Left lung (tissue), 10 donors: ENCODE data around the gene GRIN3B. TPM values are rescaled to one million over a fixed set of nuclear protein-coding genes. Genes with fewer than 3 reads are reported as not detected.

Experiments used
- ATAC-seq: fragments of 200-7000 bp; cut with Tn5 transposase; one replicate; pipeline ENCODE4 v1.9.1; 2020; ENCODE audit warnings: moderate library complexity
- DNase-seq, 4 donors: peaks; one replicate each; pipeline ENCODE4 v3.0.0-alpha.2; 2013 to 2020
- H3K27ac ChIP-seq, 2 donors: fragments of 200-600 bp; sonication (generic) in 1 of 2; one replicate each; pipeline versions ENCODE4 v1.5.0 to v1.8.0; 2020 to 2021
- H3K27me3 ChIP-seq, 2 donors: fragments of 200-600 bp; sonication (generic) in 1 of 2; one replicate each; pipeline versions ENCODE4 v1.5.0 to v1.8.0; 2020 to 2021
- H3K36me3 ChIP-seq, 2 donors: fragments of 200-600 bp; sonication (generic) in 1 of 2; one replicate each; pipeline versions ENCODE4 v1.5.0 to v1.8.0; 2020 to 2021
- H3K4me1 ChIP-seq, 2 donors: fragments of 200-600 bp; one replicate each; pipeline ENCODE4 v1.8.0; 2021
- H3K4me3 ChIP-seq, 2 donors: fragments of 200-600 bp; sonication (generic) in 1 of 2; one replicate each; pipeline versions ENCODE4 v1.5.0 to v1.8.0; 2020 to 2021; ENCODE audit warnings: mild to moderate bottlenecking in 1 of 2
- H3K9me3 ChIP-seq, 2 donors: fragments of 200-600 bp; sonication (generic) in 1 of 2; one replicate each; pipeline versions ENCODE4 v1.5.0 to v1.8.0; 2020 to 2021
- intact Hi-C, 2 donors: fragments of 100-400 bp; cut with DNase I; formaldehyde crosslinking; loops; one replicate each; pipeline versions ENCODE4 v1.11.2 to v1.14.2; 2022
- polyA plus RNA-seq, 6 donors: library from polyadenylated mRNA; unstranded; fragments of 120-200 nt; gene quantifications; one replicate each; pipeline ENCODE4 v1.2.1, GENCODE V29; 2013; ENCODE audit not compliant: insufficient read length in 6 of 6
- total RNA-seq, 2 donors: library from RNA; stranded (reverse); fragmentation: NEBNext Ultra II Directional; extraction: Animal tissue kit (Norgen Biotek cat#: 25700); gene quantifications; one replicate each; pipeline ENCODE4 v1.2.1, GENCODE V29; 2021
- TF ChIP-seq, protein P1 (sequence below), 2 donors: fragments of 200-600 bp; sonication (generic) in 1 of 2; IDR thresholded peaks; one replicate each; pipeline versions ENCODE4 v1.5.0 to v1.8.0; 2021; ENCODE audit warnings: antibody characterized with exemption in 2 of 2
- donor health status: DM: no; HTN: yes; CAD: no.
- donor health status: DM: no; HTN: no; CAD: no.

Gene GRIN3B
- total and polyA plus RNA-seq, 8 donors, result 0.37 to 2.7 (median 0.60) TPM; not detected in 1

DNA sequence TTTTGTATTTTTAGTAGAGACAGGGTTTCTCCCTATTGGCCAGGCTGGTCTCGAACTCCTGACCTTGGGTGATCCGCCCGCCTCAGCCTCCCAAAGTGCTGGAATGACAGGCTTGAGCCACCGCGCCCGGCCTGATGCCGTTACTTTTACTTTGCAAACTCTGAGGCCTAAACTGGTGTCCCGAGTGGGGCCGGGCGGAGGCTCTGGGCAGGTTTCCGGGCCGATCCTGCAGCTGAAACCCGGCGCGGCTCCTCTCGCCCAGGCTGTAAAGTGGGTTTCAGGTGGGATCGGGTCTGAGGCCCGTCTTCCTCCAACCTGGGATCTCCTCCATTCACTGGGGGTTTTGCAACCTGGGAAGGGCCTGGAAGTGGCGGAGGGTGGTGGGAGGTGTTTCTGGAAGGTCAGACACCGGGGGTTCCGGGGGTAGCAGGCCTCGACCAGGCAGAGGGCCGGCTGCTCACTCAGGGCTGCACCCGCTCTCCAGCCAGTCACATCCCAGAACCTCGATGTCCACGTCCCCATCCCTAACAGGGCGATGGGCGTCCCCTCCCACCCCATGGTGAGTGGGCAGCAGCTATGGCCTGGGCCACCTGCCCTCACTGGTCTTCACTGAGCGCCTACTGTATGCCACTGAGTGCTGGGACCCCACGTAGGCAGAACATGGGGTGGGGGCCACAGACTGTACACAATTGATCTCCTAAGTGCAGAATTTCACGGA, 37.4 kb upstream of the GRIN3B start:
- H3K27ac ChIP-seq, result no peak overlapping the region
- no peak overlapping the region for H3K4me3 ChIP-seq
- intact Hi-C loops, result no loop called here
- no peaks in the 10 kb centered on the region for H3K9me3 ChIP-seq
- peak in 1 of 4 donors; percentile 41 for DNase-seq
- H3K27me3 ChIP-seq, result no peaks in the 10 kb centered on the region
- TF ChIP-seq, protein P1, sequence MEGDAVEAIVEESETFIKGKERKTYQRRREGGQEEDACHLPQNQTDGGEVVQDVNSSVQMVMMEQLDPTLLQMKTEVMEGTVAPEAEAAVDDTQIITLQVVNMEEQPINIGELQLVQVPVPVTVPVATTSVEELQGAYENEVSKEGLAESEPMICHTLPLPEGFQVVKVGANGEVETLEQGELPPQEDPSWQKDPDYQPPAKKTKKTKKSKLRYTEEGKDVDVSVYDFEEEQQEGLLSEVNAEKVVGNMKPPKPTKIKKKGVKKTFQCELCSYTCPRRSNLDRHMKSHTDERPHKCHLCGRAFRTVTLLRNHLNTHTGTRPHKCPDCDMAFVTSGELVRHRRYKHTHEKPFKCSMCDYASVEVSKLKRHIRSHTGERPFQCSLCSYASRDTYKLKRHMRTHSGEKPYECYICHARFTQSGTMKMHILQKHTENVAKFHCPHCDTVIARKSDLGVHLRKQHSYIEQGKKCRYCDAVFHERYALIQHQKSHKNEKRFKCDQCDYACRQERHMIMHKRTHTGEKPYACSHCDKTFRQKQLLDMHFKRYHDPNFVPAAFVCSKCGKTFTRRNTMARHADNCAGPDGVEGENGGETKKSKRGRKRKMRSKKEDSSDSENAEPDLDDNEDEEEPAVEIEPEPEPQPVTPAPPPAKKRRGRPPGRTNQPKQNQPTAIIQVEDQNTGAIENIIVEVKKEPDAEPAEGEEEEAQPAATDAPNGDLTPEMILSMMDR (IDR thresholded peaks at IDR 0.05), result no peak
- H3K36me3 ChIP-seq, result peaks cover 0 to 74% of the 10 kb centered on the region in 2 donors
- no peaks in the 10 kb centered on the region for H3K4me1 ChIP-seq
- no peak for ATAC-seq

DNA sequence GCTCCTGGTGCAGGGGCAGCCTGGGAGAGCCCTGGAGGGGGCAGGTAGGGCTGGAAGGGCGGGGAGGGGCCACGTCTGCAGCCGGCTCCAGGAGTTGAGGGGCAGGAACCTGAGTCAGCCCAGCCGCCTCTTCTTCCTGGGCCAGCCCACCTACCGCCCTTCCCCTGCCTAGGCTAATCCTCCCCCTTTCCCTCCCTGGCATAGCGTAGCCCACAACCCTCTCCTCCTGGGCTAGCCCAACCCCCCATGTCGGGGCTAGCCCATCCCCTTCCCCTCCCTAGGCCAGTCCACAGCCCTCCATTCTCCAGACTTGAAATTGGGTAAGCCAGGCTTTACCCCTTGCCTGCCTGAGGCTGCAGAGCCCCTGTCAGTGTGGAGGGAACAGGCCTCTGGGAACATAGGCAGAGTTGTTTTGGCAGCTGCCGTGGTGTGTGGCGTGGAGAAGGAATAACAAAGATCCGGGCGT, 36.7 kb upstream of the GRIN3B start:
- intact Hi-C loops, result no loop called here
- no peak overlapping the region for H3K4me3 ChIP-seq

DNA sequence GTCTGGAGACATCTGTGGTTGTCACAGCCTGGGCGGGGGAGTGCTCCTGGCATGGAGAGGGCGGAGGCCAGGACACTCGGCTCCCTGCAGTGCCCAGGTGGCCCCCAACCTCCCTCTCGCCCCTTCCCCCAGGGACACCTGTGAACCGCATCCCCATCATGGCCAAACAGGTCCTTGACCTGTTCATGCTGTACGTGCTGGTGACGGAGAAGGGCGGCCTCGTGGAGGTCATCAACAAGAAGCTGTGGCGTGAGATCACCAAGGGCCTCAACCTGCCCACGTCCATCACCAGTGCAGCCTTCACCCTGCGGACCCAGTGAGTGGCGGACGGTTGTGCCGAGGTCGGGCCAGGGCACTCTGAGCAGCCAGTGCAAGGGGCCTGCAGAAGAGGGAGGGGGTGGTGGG, 36.1 kb upstream of the GRIN3B start:
- H3K4me3 ChIP-seq, result no peak overlapping the region
- H3K4me1 ChIP-seq, result no peaks in the 10 kb centered on the region
- TF ChIP-seq, protein P1 (IDR thresholded peaks at IDR 0.05), result no peak
- H3K27ac ChIP-seq, result no peak overlapping the region
- DNase-seq (peak in 1 of 4 donors; percentile 46), ATAC-seq (no peak)
- H3K27me3 ChIP-seq, result no peaks in the 10 kb centered on the region
- intact Hi-C loops, result no loop called here
- H3K36me3 ChIP-seq, result peaks cover 0 to 79% of the 10 kb centered on the region in 2 donors
- no peaks in the 10 kb centered on the region for H3K9me3 ChIP-seq

More for the DNA sequence above, 36.7 kb upstream of the GRIN3B start:
- Histone ChIP-seq H3K36me3 (peaks cover 0 to 79% of the 10 kb centered on the region in 2 donors), H3K27me3 (no peaks in the 10 kb centered on the region), H3K9me3 (no peaks in the 10 kb centered on the region), H3K4me1 (no peaks in the 10 kb centered on the region), H3K27ac (no peak overlapping the region)
- TF ChIP-seq, protein P1 (IDR thresholded peaks at IDR 0.05), result no peak
- DNase-seq, result peak in 1 of 4 donors; percentile 72
- ATAC-seq, result no peak

DNA sequence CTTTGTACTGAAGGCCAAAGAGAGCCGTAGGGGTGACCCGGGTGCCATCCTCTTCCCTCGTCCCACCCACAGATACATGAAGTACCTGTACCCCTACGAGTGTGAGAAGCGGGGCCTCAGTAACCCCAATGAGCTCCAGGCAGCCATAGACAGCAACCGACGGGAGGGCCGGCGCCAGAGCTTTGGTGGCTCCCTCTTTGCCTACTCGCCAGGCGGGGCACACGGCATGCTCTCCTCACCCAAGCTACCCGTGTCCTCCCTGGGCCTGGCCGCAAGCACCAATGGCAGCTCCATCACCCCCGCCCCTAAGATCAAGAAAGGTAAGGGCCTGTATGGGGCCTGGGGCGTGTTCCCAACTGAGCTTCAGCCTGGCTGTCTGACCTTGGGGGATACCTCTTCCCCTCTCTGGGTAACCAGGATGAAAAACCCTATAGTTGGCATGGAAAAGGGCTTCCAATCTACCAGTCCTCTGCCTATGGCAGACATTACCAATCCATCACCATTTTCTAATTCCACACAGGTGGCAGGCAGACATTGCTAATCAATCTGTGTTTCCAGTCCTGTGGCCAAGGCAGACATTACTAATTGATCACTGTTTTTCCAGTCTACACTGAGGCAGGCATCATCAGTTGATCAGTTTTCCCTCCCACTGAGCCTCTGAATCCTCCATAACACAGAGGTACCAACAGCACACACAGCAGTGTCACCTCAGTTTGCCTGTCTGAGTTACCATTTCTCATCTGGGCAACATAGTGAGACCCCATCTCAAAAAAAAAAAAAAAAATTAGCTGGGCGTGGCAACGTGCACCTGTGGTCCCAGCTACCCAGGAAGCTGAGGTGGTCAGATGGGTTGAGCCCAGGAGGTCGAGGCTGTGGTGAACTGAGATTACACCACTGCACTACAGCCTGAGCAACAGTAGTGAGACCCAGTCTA, 35.2 kb upstream of the GRIN3B start:
- no peaks in the 10 kb centered on the region for H3K27me3 ChIP-seq
- TF ChIP-seq, protein P1 (IDR thresholded peaks at IDR 0.05), result no peak
- intact Hi-C loops, result no loop called here
- no peak overlapping the region for H3K4me3 ChIP-seq
- no peak overlapping the region for H3K27ac ChIP-seq
- DNase-seq (peak in 1 of 4 donors; percentile 51), ATAC-seq (no peak)
- H3K36me3 ChIP-seq, result peaks cover 0 to 79% of the 10 kb centered on the region in 2 donors
- H3K9me3 ChIP-seq, result peaks cover 0 to under 1% of the 10 kb centered on the region in 2 donors
- H3K4me1 ChIP-seq, result no peaks in the 10 kb centered on the region
